ENCODE data around the gene YTHDF1.

YTHDF1 gene

DNA sequence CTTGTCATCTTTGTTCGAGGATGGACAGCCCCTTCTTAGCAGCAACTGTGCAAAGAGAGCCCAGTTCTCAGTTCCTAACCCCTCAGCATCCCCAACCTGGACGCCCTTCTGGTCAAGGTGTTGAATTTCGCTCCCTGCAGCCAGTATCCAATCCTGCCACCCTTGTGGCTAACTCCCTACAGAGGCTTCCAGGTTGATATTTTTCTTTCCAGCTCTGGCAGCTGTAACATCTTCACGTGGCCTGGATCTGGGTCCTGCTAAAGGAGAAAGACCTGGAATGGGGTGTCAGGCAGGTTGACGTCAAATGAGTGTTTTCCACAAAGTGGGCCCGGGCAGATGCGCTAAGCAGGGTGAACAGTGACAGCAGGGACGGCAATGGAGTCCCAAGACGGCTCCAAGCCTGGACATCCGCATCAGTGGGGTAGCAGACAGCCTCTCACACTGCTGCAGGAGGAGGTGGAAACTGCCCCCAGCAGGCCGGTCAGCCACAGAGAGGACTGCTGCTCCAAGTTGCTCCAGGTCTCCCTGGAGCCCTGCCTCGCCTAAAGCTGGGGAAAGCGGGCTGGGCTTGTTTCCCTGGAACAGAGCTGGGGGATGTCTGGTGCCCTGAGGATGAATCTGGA is 1.0 kb upstream of the YTHDF1 start:
- Histone ChIP-seq H3K4me1 (ENCODE audit: control insufficient read depth in 1 of 2, insufficient read depth in 1 of 2, low read depth in 1 of 2, low read length in 1 of 2) (peaks cover 17 to 18% of the 10 kb centered on the region in 2 experiments), H3K36me3 (peaks cover 26% of the 10 kb centered on the region), H3K9me3 (no peaks in the 10 kb centered on the region), H3K27me3 (peaks cover 27% of the 10 kb centered on the region), H3K27ac (peak overlapping the region; percentile 78), H3K4me3 (ENCODE audit: low read depth in 1 of 2, low read length in 1 of 2) (peak overlapping the region; percentile 74 to 90)
- TF ChIP-seq, protein P1, sequence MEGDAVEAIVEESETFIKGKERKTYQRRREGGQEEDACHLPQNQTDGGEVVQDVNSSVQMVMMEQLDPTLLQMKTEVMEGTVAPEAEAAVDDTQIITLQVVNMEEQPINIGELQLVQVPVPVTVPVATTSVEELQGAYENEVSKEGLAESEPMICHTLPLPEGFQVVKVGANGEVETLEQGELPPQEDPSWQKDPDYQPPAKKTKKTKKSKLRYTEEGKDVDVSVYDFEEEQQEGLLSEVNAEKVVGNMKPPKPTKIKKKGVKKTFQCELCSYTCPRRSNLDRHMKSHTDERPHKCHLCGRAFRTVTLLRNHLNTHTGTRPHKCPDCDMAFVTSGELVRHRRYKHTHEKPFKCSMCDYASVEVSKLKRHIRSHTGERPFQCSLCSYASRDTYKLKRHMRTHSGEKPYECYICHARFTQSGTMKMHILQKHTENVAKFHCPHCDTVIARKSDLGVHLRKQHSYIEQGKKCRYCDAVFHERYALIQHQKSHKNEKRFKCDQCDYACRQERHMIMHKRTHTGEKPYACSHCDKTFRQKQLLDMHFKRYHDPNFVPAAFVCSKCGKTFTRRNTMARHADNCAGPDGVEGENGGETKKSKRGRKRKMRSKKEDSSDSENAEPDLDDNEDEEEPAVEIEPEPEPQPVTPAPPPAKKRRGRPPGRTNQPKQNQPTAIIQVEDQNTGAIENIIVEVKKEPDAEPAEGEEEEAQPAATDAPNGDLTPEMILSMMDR (IDR thresholded peaks at IDR 0.05): no peak

DNA sequence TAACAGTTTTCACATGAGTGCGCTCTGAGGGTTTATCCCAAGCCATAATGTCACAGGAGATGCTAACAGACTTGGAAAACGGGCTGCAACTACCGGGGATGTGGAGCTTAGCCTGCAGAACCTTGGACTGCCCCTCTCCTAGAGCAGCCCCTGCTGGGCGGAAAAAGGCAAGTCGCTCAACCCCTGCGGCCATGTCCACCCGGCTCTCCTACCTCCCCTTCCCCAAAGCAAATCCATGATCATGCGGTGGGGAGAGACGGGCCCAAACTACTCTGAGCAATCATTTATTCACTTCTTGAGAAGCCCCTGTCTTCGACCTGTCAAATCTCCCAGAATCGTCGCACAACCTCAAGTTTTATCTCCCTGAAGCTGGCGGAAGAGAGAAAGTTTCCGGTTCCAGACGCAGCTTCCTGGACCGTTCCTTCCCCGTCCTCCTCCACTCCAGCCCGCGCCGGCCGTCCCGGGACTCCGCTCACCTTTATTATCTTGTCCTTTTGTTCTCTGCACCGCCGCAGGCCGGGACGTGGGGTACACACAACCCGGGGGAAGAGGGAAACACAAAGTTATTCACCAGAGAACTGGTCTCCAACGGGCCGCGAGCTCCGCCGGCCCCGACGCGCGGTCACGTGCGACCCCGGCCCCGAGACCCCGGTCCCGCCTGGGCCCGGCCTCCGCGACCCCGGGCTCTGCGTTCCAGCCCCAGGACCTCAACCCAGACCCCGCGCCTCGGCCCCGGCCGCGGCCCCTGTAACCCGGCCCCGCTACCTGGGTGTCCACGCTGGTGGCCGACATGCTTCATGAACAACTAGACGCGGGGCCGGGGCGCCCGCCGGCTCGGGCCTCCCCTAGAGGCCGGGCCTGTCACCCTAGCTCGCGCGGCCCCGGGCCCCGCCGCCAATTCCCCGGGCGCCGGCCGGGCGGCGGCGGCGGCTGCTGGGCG is 560 bp downstream of the YTHDF1 start:
- Histone ChIP-seq H3K4me1 (ENCODE audit: control insufficient read depth in 1 of 2, insufficient read depth in 1 of 2, low read depth in 1 of 2, low read length in 1 of 2) (peaks cover 17 to 18% of the 10 kb centered on the region in 2 experiments), H3K27ac (peak overlapping the region; percentile 78), H3K27me3 (peaks cover 16% of the 10 kb centered on the region), H3K9me3 (no peaks in the 10 kb centered on the region), H3K4me3 (ENCODE audit: low read depth in 1 of 2, low read length in 1 of 2) (peak overlapping the region; percentile 63 to 74), H3K36me3 (peaks cover 42% of the 10 kb centered on the region)
- TF ChIP-seq, protein P1 (IDR thresholded peaks at IDR 0.05): no peak

DNA sequence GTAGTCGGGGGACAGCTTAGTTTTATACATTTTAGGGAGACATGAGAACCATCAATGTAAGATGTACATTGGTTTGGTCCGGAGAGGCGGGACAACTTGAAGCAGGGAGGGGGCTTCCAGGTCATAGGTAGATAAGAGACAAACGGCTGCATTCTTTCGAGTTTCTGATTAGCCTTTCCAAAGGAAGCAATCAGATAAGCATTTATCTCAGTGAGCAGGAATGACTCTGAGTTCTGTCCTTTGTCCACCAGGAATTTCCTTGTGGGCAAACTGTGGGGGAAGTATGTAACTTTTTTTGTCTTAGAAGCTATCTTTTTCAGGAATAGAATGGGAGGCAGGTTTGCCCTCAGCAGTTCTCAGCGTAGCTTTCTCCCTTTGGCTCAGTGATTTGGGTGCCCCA is 1.4 kb downstream of the YTHDF1 start:
- peak overlapping the region; percentile 78 for H3K27ac ChIP-seq
- peaks cover 17 to 18% of the 10 kb centered on the region in 2 experiments for H3K4me1 ChIP-seq (ENCODE audit: control insufficient read depth in 1 of 2, insufficient read depth in 1 of 2, low read depth in 1 of 2, low read length in 1 of 2)
- peak overlapping the region in 1 of 2 experiments; percentile 74 for H3K4me3 ChIP-seq (ENCODE audit: low read depth in 1 of 2, low read length in 1 of 2)

DNA sequence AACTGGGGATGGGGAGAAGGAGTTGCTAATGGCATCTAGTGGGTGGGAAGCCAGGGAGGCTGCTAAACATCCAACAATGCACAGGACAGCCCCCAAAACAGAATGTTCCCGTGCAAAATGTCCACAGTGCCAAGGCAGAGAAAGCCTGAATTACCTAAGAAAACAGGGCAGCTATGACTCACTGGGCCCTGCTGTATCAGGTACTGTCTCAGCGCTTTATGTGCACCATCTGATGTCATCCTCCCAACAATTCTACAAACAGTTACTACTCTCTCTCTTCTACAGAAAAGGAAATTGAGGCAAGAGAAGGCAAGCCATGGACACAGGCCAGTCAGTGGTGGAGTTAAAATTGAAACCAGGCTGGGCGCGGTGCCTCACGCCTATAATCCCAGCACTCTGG is 3.1 kb downstream of the YTHDF1 start:
- Histone ChIP-seq H3K36me3 (peaks cover 65% of the 10 kb centered on the region), H3K27me3 (no peaks in the 10 kb centered on the region), H3K27ac (no peak overlapping the region), H3K4me1 (ENCODE audit: control insufficient read depth in 1 of 2, insufficient read depth in 1 of 2, low read depth in 1 of 2, low read length in 1 of 2) (peaks cover 17 to 18% of the 10 kb centered on the region in 2 experiments), H3K4me3 (ENCODE audit: low read depth in 1 of 2, low read length in 1 of 2) (no peak overlapping the region), H3K9me3 (no peaks in the 10 kb centered on the region)
- TF ChIP-seq, protein P1 (IDR thresholded peaks at IDR 0.05): no peak

More for the DNA sequence above, 1.4 kb downstream of the YTHDF1 start:
- TF ChIP-seq, protein P1 (IDR thresholded peaks at IDR 0.05): no peak
- H3K9me3 ChIP-seq: no peaks in the 10 kb centered on the region
- peaks cover 51% of the 10 kb centered on the region for H3K36me3 ChIP-seq
- H3K27me3 ChIP-seq: peaks cover 7% of the 10 kb centered on the region

DNA sequence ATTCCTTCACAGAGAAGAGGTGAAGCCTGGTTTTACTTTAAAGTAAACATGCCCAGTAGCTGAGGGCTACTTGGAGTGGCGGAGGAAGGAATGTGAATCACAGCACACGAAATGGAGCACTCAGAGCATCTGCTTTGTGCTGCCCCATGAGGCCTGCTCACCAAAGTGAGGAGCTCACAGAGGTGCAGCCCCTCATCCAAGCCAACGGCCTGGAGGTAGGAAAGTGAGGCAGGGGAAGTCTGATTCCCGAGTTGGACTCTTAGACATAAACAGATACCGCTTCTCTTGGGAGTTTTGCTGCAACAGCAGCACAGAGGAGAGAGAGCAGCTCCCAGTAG is 3.6 kb downstream of the YTHDF1 start:
- Histone ChIP-seq H3K4me3 (ENCODE audit: low read depth in 1 of 2, low read length in 1 of 2) (no peak overlapping the region), H3K27ac (no peak overlapping the region), H3K27me3 (no peaks in the 10 kb centered on the region), H3K9me3 (no peaks in the 10 kb centered on the region), H3K4me1 (ENCODE audit: control insufficient read depth in 1 of 2, insufficient read depth in 1 of 2, low read depth in 1 of 2, low read length in 1 of 2) (peaks cover 17 to 18% of the 10 kb centered on the region in 2 experiments), H3K36me3 (peaks cover 69% of the 10 kb centered on the region)
- TF ChIP-seq, protein P1 (IDR thresholded peaks at IDR 0.05): no peak
